CD8-positive, alpha-beta memory T cell (primary cell): ENCODE results near the gene TECRL. TPM values are rescaled to one million over a fixed set of nuclear protein-coding genes. Genes with fewer than 3 reads are reported as not detected.

Source experiments
- CTCF ChIA-PET: fragments of 350-600 bp; sonication (Branson Sonifier 250); formaldehyde crosslinking; loops from one replicate; lab custom pipeline; 2021; ENCODE audit warnings: antibody characterized with exemption; lab: Charles Lee
- POLR2A ChIA-PET: fragments of 350-600 bp; sonication (Branson Sonifier 250); formaldehyde crosslinking; loops from one replicate; lab custom pipeline; 2021; ENCODE audit warnings: antibody characterized with exemption; lab: Charles Lee
- DNase-seq, 5 donors: peaks; one replicate each; pipeline versions ENCODE4 v3.0.0 to v3.0.0-alpha.2; 2020 to 2022; ENCODE audit warnings: mixed read lengths in 1 of 5
- H3K27ac ChIP-seq: one replicate; pipeline ENCODE4 v1.7.0; 2013; ENCODE audit warnings: low read depth, mild to moderate bottlenecking, low read length, moderate library complexity
- H3K27me3 ChIP-seq: 2 replicates; pipeline ENCODE4 v1.7.0; 2013; ENCODE audit warnings: low read length, mild to moderate bottlenecking; ENCODE audit not compliant: insufficient read depth, poor library complexity, severe bottlenecking
- H3K36me3 ChIP-seq: 2 replicates; pipeline ENCODE4 v1.7.0; 2013; ENCODE audit warnings: mild to moderate bottlenecking, low read length, moderate library complexity; ENCODE audit not compliant: insufficient read depth
- H3K4me1 ChIP-seq: 2 replicates; pipeline ENCODE4 v1.7.0; 2013; ENCODE audit warnings: mild to moderate bottlenecking, low read length, moderate library complexity; ENCODE audit not compliant: insufficient read depth
- H3K4me3 ChIP-seq: 2 replicates; pipeline ENCODE4 v1.7.0; 2013; ENCODE audit warnings: mild to moderate bottlenecking, low read length
- H3K9me3 ChIP-seq: 2 replicates; pipeline ENCODE4 v1.7.0; 2013; ENCODE audit warnings: mild to moderate bottlenecking, low read length
- H3K27ac Mint-ChIP-seq, 8 donors: one replicate each; pipeline ENCODE4 v1.8.0; 2020 to 2021; ENCODE audit warnings: mixed read lengths in 8 of 8, mild to moderate bottlenecking in 6 of 8, inconsistent platforms in 3 of 8, moderate library complexity in 3 of 8
- H3K27me3 Mint-ChIP-seq, 2 donors: one replicate each; pipeline ENCODE4 v1.8.0; 2020 to 2021; ENCODE audit warnings: mixed read lengths in 2 of 2, mild to moderate bottlenecking in 1 of 2, moderate library complexity in 1 of 2
- H3K36me3 Mint-ChIP-seq, 3 donors: one replicate each; pipeline ENCODE4 v1.8.0; 2020 to 2021; ENCODE audit warnings: mixed read lengths in 3 of 3, inconsistent platforms in 1 of 3, mild to moderate bottlenecking in 1 of 3
- H3K4me1 Mint-ChIP-seq, 3 donors: one replicate each; pipeline ENCODE4 v1.8.0; 2020 to 2021; ENCODE audit warnings: mixed read lengths in 3 of 3, inconsistent platforms in 1 of 3, mild to moderate bottlenecking in 1 of 3
- H3K4me3 Mint-ChIP-seq, 7 donors: one replicate each; pipeline ENCODE4 v1.8.0; 2020 to 2021; ENCODE audit warnings: mixed read lengths in 7 of 7, mild to moderate bottlenecking in 6 of 7, moderate library complexity in 4 of 7, inconsistent platforms in 2 of 7
- H3K9me3 Mint-ChIP-seq, 5 donors: one replicate each; pipeline ENCODE4 v1.8.0; 2020 to 2022; ENCODE audit warnings: mixed read lengths in 5 of 5, mild to moderate bottlenecking in 3 of 5, moderate library complexity in 2 of 5, inconsistent platforms in 1 of 5
- polyA plus RNA-seq: library from polyadenylated mRNA; unstranded; fragments of 300-500 nt; fragmentation: Illumina TruSeq; gene quantifications from one replicate; pipeline ENCODE4 v1.2.3, GENCODE V29; 2021
- total RNA-seq, 2 experiments: library from RNA; stranded (reverse); gene quantifications; one replicate each; pipeline ENCODE4 v1.2.3, GENCODE V29; 2021

Gene TECRL
- total RNA-seq (not detected), polyA plus RNA-seq (not detected)

GRCh38 chr4:64409300-64409699, at the start of gene TECRL:
Gene TECRL (minus strand): TSS chr4:64409450. CDS start chr4:64409351, 99 bp downstream.
- Mint-ChIP-seq H3K27me3 (no peaks in the 10 kb centered on the region), H3K4me3 (no peak within 1 kb of the TSS), H3K27ac (no peak within 1 kb of the TSS), H3K4me1 (no peaks in the 10 kb centered on the region), H3K36me3 (no peaks in the 10 kb centered on the region), H3K9me3 (peaks cover 3 to 12% (median 5%) of the 10 kb centered on the region in 5 donors)
- Histone ChIP-seq H3K36me3 (no peaks in the 10 kb centered on the region), H3K9me3 (no peaks in the 10 kb centered on the region), H3K4me1 (no peaks in the 10 kb centered on the region), H3K27ac (no peak within 1 kb of the TSS), H3K4me3 (no peak within 1 kb of the TSS), H3K27me3 (no peaks in the 10 kb centered on the region)
- POLR2A ChIA-PET, result no interaction called here
- no peak for DNase-seq
- CTCF ChIA-PET, result no interaction called here

GRCh38 chr4:64432674-64433073, 23.4 kb upstream of the TECRL start:
- Mint-ChIP-seq H3K27me3 (no peaks in the 10 kb centered on the region), H3K4me1 (no peaks in the 10 kb centered on the region), H3K9me3 (peaks cover 12 to 31% (median 22%) of the 10 kb centered on the region in 5 donors), H3K27ac (no peak overlapping the region), H3K4me3 (no peak overlapping the region), H3K36me3 (peaks cover 0 to 1% (median 0%) of the 10 kb centered on the region in 3 donors)
- no peak for DNase-seq
- Histone ChIP-seq H3K4me1 (no peaks in the 10 kb centered on the region), H3K27ac (no peak overlapping the region), H3K27me3 (no peaks in the 10 kb centered on the region), H3K4me3 (no peak overlapping the region), H3K36me3 (no peaks in the 10 kb centered on the region), H3K9me3 (no peaks in the 10 kb centered on the region)
- ChIA-PET POLR2A (no interaction called here), CTCF (no interaction called here)

DNA sequence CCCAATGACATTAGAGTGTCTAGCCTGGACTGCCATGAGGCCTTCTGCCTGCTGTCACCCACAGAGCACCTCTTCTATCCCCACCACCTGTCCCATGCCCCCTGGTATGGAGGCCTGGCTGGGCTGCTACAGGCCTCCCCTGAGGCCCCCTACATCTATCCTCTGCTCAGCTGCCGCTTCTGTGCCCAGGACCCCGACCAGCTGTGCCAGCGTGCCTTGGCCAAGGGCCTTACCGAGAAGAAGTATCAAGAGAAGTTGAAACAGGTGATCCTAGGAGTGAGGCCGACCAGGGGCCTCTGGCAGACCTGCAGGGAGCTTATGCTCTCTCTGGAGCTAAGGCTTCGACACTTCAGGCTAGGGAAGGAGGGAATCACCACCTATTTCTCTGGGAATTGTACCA, 21.7 kb upstream of the TECRL start:
- Histone ChIP-seq H3K4me1 (no peaks in the 10 kb centered on the region), H3K27me3 (no peaks in the 10 kb centered on the region), H3K27ac (no peak overlapping the region), H3K4me3 (no peak overlapping the region), H3K9me3 (no peaks in the 10 kb centered on the region), H3K36me3 (no peaks in the 10 kb centered on the region)
- CTCF ChIA-PET, result no interaction called here
- no peak overlapping the region for H3K4me3 Mint-ChIP-seq
- peaks cover 9 to 28% (median 18%) of the 10 kb centered on the region in 5 donors for H3K9me3 Mint-ChIP-seq
- H3K27me3 Mint-ChIP-seq, result no peaks in the 10 kb centered on the region
- H3K27ac Mint-ChIP-seq, result no peak overlapping the region
- H3K36me3 Mint-ChIP-seq, result peaks cover 0 to 1% (median 0%) of the 10 kb centered on the region in 3 donors
- H3K4me1 Mint-ChIP-seq, result no peaks in the 10 kb centered on the region
- POLR2A ChIA-PET, result no interaction called here
- no peak for DNase-seq

GRCh38 chr4:64417974-64418373, 8.7 kb upstream of the TECRL start:
- Histone ChIP-seq H3K4me1 (no peaks in the 10 kb centered on the region), H3K27ac (no peak overlapping the region), H3K4me3 (no peak overlapping the region), H3K27me3 (no peaks in the 10 kb centered on the region), H3K9me3 (no peaks in the 10 kb centered on the region), H3K36me3 (no peaks in the 10 kb centered on the region)
- Mint-ChIP-seq H3K27ac (no peak overlapping the region), H3K4me1 (no peaks in the 10 kb centered on the region), H3K4me3 (no peak overlapping the region), H3K9me3 (peaks cover 0 to 36% (median 7%) of the 10 kb centered on the region in 5 donors), H3K36me3 (no peaks in the 10 kb centered on the region), H3K27me3 (no peaks in the 10 kb centered on the region)
- ChIA-PET POLR2A (no interaction called here), CTCF (no interaction called here)
- DNase-seq, result no peak

DNA sequence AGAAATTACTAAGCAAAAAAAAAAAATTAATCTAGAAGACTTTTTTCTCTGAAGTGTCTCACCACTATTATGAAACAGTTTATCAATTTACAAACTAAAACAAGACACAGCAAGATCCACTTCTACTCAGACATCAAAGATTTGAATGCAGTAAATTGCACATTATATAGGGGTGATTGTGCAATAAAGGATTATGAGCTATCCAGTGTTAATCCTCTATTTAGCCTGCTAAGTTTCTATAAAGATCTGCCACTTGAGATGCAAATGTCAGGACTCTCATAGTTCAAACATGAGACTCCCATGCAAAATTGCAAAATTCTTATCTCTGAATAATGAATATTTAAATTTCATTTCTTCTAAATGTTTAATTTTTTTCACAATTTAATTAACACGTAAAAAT, 2.2 kb downstream of the TECRL start:
- Histone ChIP-seq H3K27me3 (no peaks in the 10 kb centered on the region), H3K9me3 (no peaks in the 10 kb centered on the region), H3K36me3 (no peaks in the 10 kb centered on the region), H3K4me1 (no peaks in the 10 kb centered on the region), H3K27ac (no peak overlapping the region), H3K4me3 (no peak overlapping the region)
- Mint-ChIP-seq H3K4me3 (no peak overlapping the region), H3K36me3 (no peaks in the 10 kb centered on the region), H3K9me3 (peaks cover 6 to 24% (median 7%) of the 10 kb centered on the region in 5 donors), H3K27me3 (no peaks in the 10 kb centered on the region), H3K27ac (no peak overlapping the region), H3K4me1 (no peaks in the 10 kb centered on the region)
- DNase-seq, result no peak
- CTCF ChIA-PET, result no interaction called here
- POLR2A ChIA-PET, result no interaction called here

DNA sequence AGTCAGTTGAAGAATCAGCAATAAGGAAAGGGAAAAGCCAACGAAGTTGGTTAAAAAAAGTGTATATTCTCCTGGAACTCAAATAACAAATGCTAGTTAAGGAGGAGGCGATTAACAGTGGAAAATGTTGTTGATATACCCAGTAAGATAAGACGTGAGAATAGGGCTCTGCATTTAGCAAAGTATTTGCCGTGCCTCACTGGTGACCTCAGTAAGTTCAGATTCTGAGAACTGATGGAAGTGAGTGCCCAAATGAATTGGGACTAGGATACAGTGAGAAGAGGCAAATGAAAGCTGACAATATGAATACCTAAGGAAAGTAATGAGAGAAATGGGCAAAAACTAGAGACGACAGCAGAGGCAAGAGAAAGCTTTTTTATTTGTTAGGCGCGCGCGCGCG, 3.5 kb downstream of the TECRL start:
- H3K36me3 ChIP-seq, result no peaks in the 10 kb centered on the region
- H3K4me1 ChIP-seq, result no peaks in the 10 kb centered on the region
- Mint-ChIP-seq H3K4me1 (no peaks in the 10 kb centered on the region), H3K27me3 (no peaks in the 10 kb centered on the region), H3K27ac (no peak overlapping the region), H3K9me3 (peaks cover 5 to 28% (median 7%) of the 10 kb centered on the region in 5 donors), H3K36me3 (no peaks in the 10 kb centered on the region), H3K4me3 (no peak overlapping the region)
- H3K27me3 ChIP-seq, result no peaks in the 10 kb centered on the region
- H3K27ac ChIP-seq, result no peak overlapping the region
- ChIA-PET CTCF (no interaction called here), POLR2A (no interaction called here)
- H3K4me3 ChIP-seq, result no peak overlapping the region
- no peaks in the 10 kb centered on the region for H3K9me3 ChIP-seq
- no peak for DNase-seq

DNA sequence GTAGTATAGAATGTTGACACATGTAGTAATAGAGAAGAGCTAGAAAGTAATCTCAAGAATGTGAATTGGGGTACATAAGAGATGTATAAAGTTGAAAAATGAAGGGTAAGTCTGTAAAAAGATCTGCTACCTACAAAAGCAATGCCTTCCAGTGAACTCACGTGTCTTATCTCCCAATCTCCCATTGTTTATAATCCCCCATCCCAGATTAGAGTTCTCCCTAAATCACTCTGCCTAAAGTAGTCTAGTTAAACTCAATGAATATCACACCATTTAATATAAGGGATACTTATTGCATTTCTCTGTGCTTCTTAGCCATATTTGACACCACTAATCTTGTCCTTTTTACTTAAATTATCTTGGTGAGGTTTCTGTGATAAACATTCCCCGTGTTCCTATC, 6.6 kb downstream of the TECRL start:
- POLR2A ChIA-PET, result no interaction called here
- Histone ChIP-seq H3K4me1 (no peaks in the 10 kb centered on the region), H3K27ac (no peak overlapping the region), H3K36me3 (no peaks in the 10 kb centered on the region), H3K27me3 (no peaks in the 10 kb centered on the region), H3K9me3 (no peaks in the 10 kb centered on the region), H3K4me3 (no peak overlapping the region)
- H3K27ac Mint-ChIP-seq, result no peak overlapping the region
- peaks cover 7 to 36% (median 9%) of the 10 kb centered on the region in 5 donors for H3K9me3 Mint-ChIP-seq
- CTCF ChIA-PET, result no interaction called here
- no peaks in the 10 kb centered on the region for H3K36me3 Mint-ChIP-seq
- no peak overlapping the region for H3K4me3 Mint-ChIP-seq
- no peak for DNase-seq
- no peaks in the 10 kb centered on the region for H3K4me1 Mint-ChIP-seq
- no peaks in the 10 kb centered on the region for H3K27me3 Mint-ChIP-seq

DNA sequence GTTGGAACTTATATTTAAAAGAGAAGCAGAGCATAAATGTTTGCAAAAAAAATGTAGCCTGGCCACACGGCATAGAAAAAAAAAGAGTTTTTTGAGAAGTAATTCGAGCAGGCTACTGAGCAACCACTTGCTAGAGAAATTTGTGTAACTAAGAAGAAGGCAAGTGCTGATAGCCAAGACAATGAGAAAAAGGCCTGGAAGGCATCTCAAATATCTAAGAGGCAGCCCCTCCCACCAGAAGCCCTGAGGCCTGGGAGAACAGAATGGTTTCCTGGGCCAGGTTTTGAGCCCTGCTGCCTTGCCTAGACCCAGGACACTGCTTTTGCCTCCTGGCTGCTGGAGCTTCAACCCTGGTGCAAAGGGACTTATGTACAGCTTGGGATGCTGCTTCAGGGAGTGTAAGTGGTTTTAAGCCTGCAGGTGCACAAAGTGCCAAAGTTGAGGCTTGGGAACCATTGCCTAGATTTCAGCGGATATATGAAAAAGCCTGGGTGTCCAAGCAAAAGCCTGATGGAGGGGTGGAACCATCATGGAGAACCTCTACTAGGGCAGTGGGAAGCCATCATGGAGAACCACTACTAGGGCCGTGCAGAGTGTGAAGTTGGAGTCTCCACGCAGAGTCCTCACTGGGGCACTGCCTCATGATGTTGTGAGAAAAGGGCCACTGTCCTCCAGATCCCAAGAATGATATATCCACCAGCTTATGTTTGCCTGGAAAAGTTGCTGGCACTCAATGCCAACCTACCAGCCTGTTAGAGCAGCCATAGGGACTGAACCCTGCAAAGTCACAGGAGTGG, 9.7 kb downstream of the TECRL start:
- ChIA-PET POLR2A (no interaction called here), CTCF (no interaction called here)
- H3K4me3 Mint-ChIP-seq, result no peak overlapping the region
- Histone ChIP-seq H3K27me3 (no peaks in the 10 kb centered on the region), H3K4me1 (no peaks in the 10 kb centered on the region), H3K9me3 (no peaks in the 10 kb centered on the region), H3K27ac (no peak overlapping the region), H3K36me3 (no peaks in the 10 kb centered on the region), H3K4me3 (no peak overlapping the region)
- no peak overlapping the region for H3K27ac Mint-ChIP-seq
- no peaks in the 10 kb centered on the region for H3K36me3 Mint-ChIP-seq
- no peaks in the 10 kb centered on the region for H3K4me1 Mint-ChIP-seq
- DNase-seq, result no peak
- H3K9me3 Mint-ChIP-seq, result peaks cover 5 to 40% (median 15%) of the 10 kb centered on the region in 5 donors
- H3K27me3 Mint-ChIP-seq, result no peaks in the 10 kb centered on the region
